ELR (cell line): ENCODE measurements around the gene CHRNA4.
A peak's percentile ranks its signal among the peaks of the same experiment; 100 is the strongest.

Experiments
- DNase-seq: peaks from one replicate; pipeline ENCODE4 v3.0.0-alpha.2; 2015; ENCODE audit warnings: low read depth

CHRNA4 gene

GRCh38 chr20:63320041-63320511 lies 41.1 kb downstream of the CHRNA4 start:
- DNase-seq: no peak

- DNase-seq: no peak
These were observed 41.7 kb downstream of the CHRNA4 start for GRCh38 chr20:63319164-63320040.

DNA sequence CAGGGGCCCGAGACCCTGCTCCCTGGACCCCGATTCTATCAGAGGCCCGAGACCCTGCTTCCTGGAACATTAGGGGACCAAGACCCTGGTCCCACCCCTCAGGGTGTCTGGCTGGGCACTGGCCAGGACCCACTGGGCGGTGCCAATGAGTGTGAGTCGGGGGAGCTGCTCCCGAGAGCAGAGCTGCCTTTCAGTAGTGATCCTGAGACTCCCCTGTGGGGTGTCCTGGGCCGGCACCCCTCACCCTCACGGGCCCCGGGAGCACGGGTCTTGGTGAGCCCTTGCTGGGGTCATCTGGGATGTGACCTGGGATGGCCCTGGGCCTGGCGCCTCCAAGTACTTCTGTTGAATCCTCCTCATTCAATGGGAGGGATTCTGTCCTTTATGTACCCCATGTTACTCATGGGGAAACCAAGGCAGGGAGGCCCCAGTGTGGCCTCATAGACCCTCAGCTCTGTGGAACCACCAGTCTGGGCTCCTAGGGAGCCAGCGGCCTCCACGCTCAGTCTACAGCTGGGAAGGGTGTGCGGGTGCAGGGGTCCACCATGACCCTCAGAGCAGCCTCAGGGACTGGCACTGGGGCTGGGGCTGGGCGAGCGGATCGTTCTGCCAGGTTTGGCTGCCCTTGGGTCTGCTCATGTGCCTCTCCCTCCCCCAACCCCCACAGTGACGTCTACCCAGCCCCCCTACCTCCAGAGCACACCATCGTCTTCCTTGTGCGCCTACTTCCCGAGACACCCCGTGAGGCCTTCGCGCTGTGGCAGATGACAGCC lies 42.6 kb downstream of the CHRNA4 start:
- no peak for DNase-seq

- DNase-seq: no peak
These were observed 43.4 kb downstream of the CHRNA4 start for GRCh38 chr20:63317601-63318291.

GRCh38 chr20:63317061-63317460 lies 44.1 kb downstream of the CHRNA4 start:
- no peak for DNase-seq

DNA sequence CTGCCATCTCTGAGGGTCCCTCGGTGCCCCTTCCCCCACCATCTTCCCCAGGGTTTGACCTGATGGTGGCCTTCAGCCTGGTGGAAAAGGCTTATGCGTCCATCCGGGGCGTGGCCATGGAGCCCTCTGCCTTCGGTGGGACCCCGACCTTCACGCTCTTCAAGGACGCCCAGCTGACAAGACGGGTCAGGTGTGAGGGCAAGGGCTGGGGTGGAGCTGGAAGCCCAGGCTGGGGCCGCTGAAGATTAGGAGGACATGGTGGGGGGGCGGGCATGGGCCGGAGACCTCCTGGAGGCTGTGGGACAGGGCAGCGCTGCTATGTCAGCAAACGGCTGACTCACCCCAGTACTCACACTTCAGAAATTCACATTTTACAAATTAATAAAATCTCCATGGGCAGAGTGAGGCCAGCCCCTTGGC lies 44.6 kb downstream of the CHRNA4 start:
- DNase-seq: no peak

GRCh38 chr20:63315731-63316491 lies 45.2 kb downstream of the CHRNA4 start:
- no peak for DNase-seq

GRCh38 chr20:63315240-63315689 lies 45.9 kb downstream of the CHRNA4 start:
- no peak for DNase-seq

DNA sequence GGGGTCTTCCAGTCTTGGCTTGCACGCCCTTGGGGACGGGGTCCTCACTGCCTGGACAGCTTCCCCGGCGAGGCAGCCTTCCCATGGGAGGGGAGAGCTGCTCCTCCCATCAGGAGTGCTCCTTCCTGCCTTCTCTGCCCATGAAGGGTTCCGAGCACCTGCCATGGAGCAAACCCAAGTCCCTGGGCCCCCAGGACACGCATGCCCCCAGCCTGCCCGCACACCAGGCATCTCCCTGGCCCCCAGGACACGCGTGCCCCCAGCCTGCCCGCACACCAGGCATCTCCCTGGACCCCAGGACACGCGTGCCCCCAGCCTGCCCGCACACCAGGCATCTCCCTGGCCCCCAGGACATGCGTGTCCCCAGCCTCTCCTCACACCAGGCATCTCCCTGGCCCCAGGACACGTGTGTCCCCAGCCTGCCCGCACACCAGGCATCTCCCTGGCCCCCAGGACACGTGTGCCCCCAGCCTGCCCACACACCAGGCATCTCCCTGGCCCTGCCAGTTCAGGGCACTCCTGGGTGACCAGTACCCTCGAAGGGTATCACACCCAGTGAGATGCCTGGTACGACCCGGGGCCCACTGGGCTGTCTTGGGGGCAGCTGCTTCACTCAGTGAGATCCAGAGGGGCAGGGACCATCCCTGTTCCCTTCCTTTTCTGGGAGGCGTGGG lies 46.4 kb downstream of the CHRNA4 start:
- no peak for DNase-seq

DNA sequence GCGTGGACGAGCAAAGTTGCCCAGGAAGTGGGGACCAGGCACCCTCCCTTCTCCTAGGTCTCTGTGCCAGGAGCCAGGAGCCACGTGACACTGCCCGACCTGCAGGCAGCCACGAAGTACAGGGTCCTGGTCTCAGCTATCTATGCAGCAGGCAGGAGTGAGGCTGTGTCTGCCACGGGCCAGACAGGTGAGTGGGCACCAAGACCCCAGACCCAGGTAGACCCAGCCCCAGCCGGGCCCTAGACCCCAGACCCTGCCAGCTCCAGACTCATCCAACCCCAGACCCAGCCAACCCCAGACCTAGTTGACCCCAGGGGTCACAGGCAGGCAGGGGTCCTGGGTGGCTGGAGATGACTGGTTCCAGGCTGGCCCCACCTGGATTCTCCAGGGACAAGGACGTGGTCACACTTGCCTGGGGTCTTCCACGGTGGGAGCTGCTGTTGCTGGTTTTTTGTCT lies 47.1 kb downstream of the CHRNA4 start:
- DNase-seq: no peak

DNA sequence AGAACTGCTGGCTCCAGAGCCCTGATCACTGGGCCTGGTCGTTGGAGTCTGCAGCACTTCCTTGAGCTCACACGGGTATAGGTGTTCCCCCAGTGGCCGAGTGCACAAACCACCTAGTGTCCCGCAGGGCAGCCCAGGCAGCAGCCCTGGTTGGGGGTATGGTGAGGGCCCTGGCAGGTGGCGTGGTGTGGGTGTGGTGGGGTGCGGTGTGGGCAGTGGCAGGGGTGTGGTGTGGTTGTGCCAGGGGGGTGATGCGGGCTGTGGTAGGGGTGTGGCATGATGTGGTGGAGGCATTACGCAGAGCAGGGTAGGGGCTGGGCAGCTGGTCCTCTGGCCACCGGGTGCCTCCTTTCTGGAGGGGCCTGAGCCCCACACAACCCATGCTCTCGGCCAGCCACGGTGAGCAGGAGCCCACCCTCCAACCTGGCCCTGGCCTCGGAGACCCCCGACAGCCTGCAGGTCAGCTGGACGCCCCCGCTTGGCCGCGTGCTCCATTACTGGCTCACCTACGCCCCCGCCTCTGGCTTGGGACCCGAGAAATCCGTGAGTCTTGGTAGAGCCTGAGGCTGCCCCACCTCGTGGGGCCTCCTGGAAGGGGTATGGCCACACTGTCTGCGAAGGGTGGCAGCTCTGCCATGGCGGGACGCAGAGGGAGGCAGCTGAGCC lies 47.7 kb downstream of the CHRNA4 start:
- no peak for DNase-seq

GRCh38 chr20:63312690-63313348 lies 48.3 kb downstream of the CHRNA4 start:
- no peak for DNase-seq

- no peak for DNase-seq
These were observed 48.9 kb downstream of the CHRNA4 start for GRCh38 chr20:63312273-63312672.

DNA sequence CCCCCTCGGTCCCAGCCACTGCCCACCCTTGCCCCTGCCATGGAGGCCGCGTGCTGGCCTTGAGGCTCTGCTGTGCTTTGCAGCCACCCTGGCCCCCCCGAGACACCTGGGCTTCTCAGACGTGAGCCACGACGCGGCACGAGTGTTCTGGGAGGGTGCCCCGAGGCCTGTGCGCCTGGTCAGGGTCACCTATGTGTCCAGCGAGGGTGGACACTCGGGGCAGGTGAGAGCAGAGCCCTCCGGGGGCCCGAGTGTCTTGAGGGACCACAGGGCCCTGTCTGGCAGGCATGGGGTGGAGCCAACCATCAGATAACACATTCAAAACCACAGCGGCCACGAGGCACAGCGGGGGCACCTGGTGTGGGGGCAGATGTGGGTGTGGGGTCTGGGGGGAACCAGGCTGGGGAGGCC lies 49.3 kb downstream of the CHRNA4 start:
- no peak for DNase-seq

DNA sequence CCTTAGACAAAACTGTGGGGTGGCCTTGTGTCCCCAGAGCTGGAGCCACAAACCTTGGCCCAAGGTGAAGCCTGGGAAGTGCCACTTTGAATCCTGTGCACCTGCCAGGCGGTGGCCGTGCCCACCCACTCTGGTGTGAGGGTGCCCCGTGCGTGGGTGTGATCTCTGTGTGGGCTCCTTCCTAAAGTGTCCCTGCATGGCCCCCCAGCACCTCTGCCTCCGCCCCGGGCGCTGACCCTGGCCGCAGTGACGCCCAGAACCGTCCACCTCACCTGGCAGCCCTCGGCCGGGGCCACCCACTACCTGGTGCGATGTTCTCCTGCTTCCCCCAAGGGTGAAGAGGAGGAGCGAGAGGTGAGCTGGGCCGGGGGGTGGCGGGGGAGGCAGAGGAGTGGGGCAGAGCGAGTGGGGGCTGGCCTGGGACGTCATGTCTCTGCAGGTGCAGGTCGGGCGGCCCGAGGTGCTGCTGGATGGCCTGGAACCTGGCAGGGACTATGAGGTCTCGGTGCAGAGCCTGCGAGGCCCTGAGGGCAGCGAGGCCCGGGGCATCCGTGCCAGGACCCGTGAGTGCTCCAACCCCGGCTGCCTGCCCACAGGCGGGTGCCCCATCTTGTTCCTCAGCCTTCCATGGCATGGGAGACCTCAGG lies 49.8 kb downstream of the CHRNA4 start:
- DNase-seq: no peak

- peak; percentile 47 for DNase-seq
These were observed 50.7 kb downstream of the CHRNA4 start for GRCh38 chr20:63310265-63310991.

GRCh38 chr20:63309261-63310071 lies 51.7 kb downstream of the CHRNA4 start:
- DNase-seq: peak; percentile 58
